Body of pancreas (tissue), 4 donors: ENCODE measurements around the gene TAF8. TPM values are rescaled to one million over a fixed set of nuclear protein-coding genes. Genes with fewer than 3 reads are reported as not detected.

Experiments
- ATAC-seq: fragments of 150-250 bp; one replicate; pipeline ENCODE4 v1.9.1; 2016
- DNase-seq, 4 donors: peaks; one replicate each; pipeline ENCODE4 v3.0.0-alpha.2; 2019
- H3K27ac ChIP-seq, 4 donors: fragments of 200-600 bp; sonication (generic); 1 replicate in 3 of 4; 2 replicates in 1 of 4; pipeline versions ENCODE4 v1.5.1 to v1.6.1; 2016 to 2019; ENCODE audit warnings: mild to moderate bottlenecking in 1 of 4, mixed read lengths in 1 of 4, moderate library complexity in 1 of 4
- H3K27me3 ChIP-seq, 2 donors: fragments of 200-600 bp; sonication (generic); one replicate each; pipeline ENCODE4 v1.6.0; 2016; ENCODE audit warnings: mild to moderate bottlenecking in 1 of 2
- H3K36me3 ChIP-seq, 2 donors: fragments of 200-600 bp; sonication (generic); replicated peaks in 1 of 2; 2 replicates each; pipeline ENCODE4 v1.5.1; 2016; ENCODE audit warnings: low read depth in 2 of 2; ENCODE audit not compliant: insufficient read depth in 1 of 2
- H3K4me1 ChIP-seq: fragments of 200-600 bp; sonication (generic); one replicate; pipeline ENCODE4 v1.6.0; 2016
- H3K4me3 ChIP-seq, 2 donors: fragments of 200-600 bp; sonication (generic); 1 replicate in 1 of 2; 2 replicates in 1 of 2; pipeline ENCODE4 v1.5.1; 2016 to 2019
- H3K9me3 ChIP-seq, 3 donors: fragments of 200-600 bp; sonication (generic); 1 replicate in 2 of 3; 2 replicates in 1 of 3; pipeline ENCODE4 v1.5.1; 2016
- CTCF ChIP-seq, 7 experiments: fragments of 450-650 bp in 4 of 7; fragments of 200-600 bp in 3 of 7; sonication (generic) in 3 of 7; IDR thresholded peaks; one replicate each; pipeline ENCODE4 v1.5.1; 2016 to 2019; ENCODE audit warnings: antibody characterized with exemption in 7 of 7
- POLR2A ChIP-seq, 3 donors: fragments of 450-650 bp; IDR thresholded peaks; one replicate each; pipeline ENCODE4 v1.6.1; 2016; ENCODE audit warnings: antibody characterized with exemption in 3 of 3, mild to moderate bottlenecking in 2 of 3
- WGBS, 2 donors: methylation state at CpG; one replicate each; pipeline ENCODE4 v1.1.5; 2017; 5-methylcytosine and 5-hydroxymethylcytosine counted together
- intact Hi-C: fragments of 100-400 bp; cut with DNase I; formaldehyde crosslinking; loops from one replicate; pipeline ENCODE4 v1.15.1; 2023
- total RNA-seq, 2 donors: library from RNA; depleted of rRNA; stranded (reverse); fragments of >200 nt; gene quantifications; one replicate each; pipeline ENCODE4 v1.1.0, GENCODE V29; 2016

Gene TAF8
- total RNA-seq, 2 donors from 2014 or later, result 7.6 to 18.2 TPM

GRCh38 chr6:42113936-42114636 lies 63.8 kb downstream of the TAF8 start:
- ATAC-seq (no peak), DNase-seq (no peak)
- no peak for TF ChIP-seq CTCF (IDR thresholded peaks at IDR 0.05)
- no peak for TF ChIP-seq POLR2A (IDR thresholded peaks at IDR 0.05)
- Histone ChIP-seq H3K36me3 (peaks cover 0 to 2% of the 10 kb centered on the region in 2 donors), H3K27me3 (no peaks in the 10 kb centered on the region), H3K4me1 (peaks cover 26% of the 10 kb centered on the region), H3K27ac (no peak overlapping the region), H3K9me3 (no peaks in the 10 kb centered on the region), H3K4me3 (no peak overlapping the region)
- 81 to 85% methylated on average over 4 to 5 of the region's 5 CpGs for WGBS, 2 donors
- intact Hi-C loops, result no loop called here

GRCh38 chr6:42117843-42118161 lies 67.5 kb downstream of the TAF8 start:
- no peak for ATAC-seq
- no peak for TF ChIP-seq CTCF (IDR thresholded peaks at IDR 0.05)
- TF ChIP-seq POLR2A (IDR thresholded peaks at IDR 0.05), result no peak
- H3K4me3 ChIP-seq, result no peak overlapping the region
- 62 to 63% methylated on average over 3 of the region's 3 CpGs for WGBS, 2 donors
- no peaks in the 10 kb centered on the region for H3K9me3 ChIP-seq
- H3K27me3 ChIP-seq, result no peaks in the 10 kb centered on the region
- intact Hi-C loops, result no loop called here
- peak overlapping the region; percentile 64 to 82 (median 75) for H3K27ac ChIP-seq
- H3K4me1 ChIP-seq, result peaks cover 31% of the 10 kb centered on the region
- H3K36me3 ChIP-seq, result no peaks in the 10 kb centered on the region
- DNase-seq, result no peak

GRCh38 chr6:42118162-42119001 lies 68.1 kb downstream of the TAF8 start:
- no peaks in the 10 kb centered on the region for H3K36me3 ChIP-seq
- H3K27ac ChIP-seq, result peak overlapping the region; percentile 64 to 82 (median 75)
- H3K4me3 ChIP-seq, result no peak overlapping the region
- intact Hi-C loops, result no loop called here
- H3K9me3 ChIP-seq, result no peaks in the 10 kb centered on the region
- no peaks in the 10 kb centered on the region for H3K27me3 ChIP-seq
- WGBS, 2 donors, result 20% methylated on average over 9 to 10 of the region's 10 CpGs
- DNase-seq (peak; percentile 83 to 90 (median 88)), ATAC-seq (peak; percentile 88)
- peak in 2 of 3 donors; percentile 46 to 47 for TF ChIP-seq POLR2A (IDR thresholded peaks at IDR 0.05)
- TF ChIP-seq CTCF (IDR thresholded peaks at IDR 0.05), result no peak
- peaks cover 31% of the 10 kb centered on the region for H3K4me1 ChIP-seq

- peaks cover 31% of the 10 kb centered on the region for H3K4me1 ChIP-seq
- H3K27me3 ChIP-seq, result no peaks in the 10 kb centered on the region
- no peak for ATAC-seq
- peaks cover 0 to 3% of the 10 kb centered on the region in 2 donors for H3K36me3 ChIP-seq
- DNase-seq, result peak in 1 of 4 donors; percentile 29
- peak overlapping the region in 1 of 4 donors; percentile 25 for H3K27ac ChIP-seq
- no peaks in the 10 kb centered on the region for H3K9me3 ChIP-seq
- TF ChIP-seq CTCF (IDR thresholded peaks at IDR 0.05), result no peak
- TF ChIP-seq POLR2A (IDR thresholded peaks at IDR 0.05), result no peak
- H3K4me3 ChIP-seq, result no peak overlapping the region
- WGBS, 2 donors, result 70 to 97% methylated on average over 4 to 8 of the region's 8 CpGs
- intact Hi-C loops, result no loop called here
Measured at GRCh38 chr6:42120895-42121865, 70.9 kb downstream of the TAF8 start.
